GM18526 (cell line): ENCODE data around the gene RACK1.

Experiments used
- POLR2A ChIP-seq: IDR thresholded peaks from 3 replicates; pipeline ENCODE4 v1.6.1; 2011; ENCODE audit not compliant: insufficient read length; ENCODE audit errors: extremely low read depth

RACK1 gene

GRCh38 chr5:181255836-181256578, 12.3 kb upstream of the RACK1 start:
- no peak for TF ChIP-seq POLR2A

GRCh38 chr5:181255276-181255675, 11.6 kb upstream of the RACK1 start:
- TF ChIP-seq POLR2A: no peak

- TF ChIP-seq POLR2A: no peak
These were observed 4.6 kb upstream of the RACK1 start for GRCh38 chr5:181248277-181248676.

GRCh38 chr5:181246276-181247049, 2.8 kb upstream of the RACK1 start:
- TF ChIP-seq POLR2A: peak; percentile 77

GRCh38 chr5:181245427-181246275, 1.9 kb upstream of the RACK1 start:
- no peak for TF ChIP-seq POLR2A

- no peak for TF ChIP-seq POLR2A
These were observed 615 bp downstream of the RACK1 start for GRCh38 chr5:181243018-181243563.

GRCh38 chr5:181242031-181242451, 1.7 kb downstream of the RACK1 start:
- TF ChIP-seq POLR2A: no peak

GRCh38 chr5:181241393-181241975, 2.2 kb downstream of the RACK1 start:
- no peak for TF ChIP-seq POLR2A

- no peak for TF ChIP-seq POLR2A
These were observed 4.5 kb downstream of the RACK1 start for GRCh38 chr5:181239062-181239663.

- no peak for TF ChIP-seq POLR2A
These were observed 5.8 kb downstream of the RACK1 start for GRCh38 chr5:181237729-181238385.

GRCh38 chr5:181236954-181237641, 6.6 kb downstream of the RACK1 start:
- no peak for TF ChIP-seq POLR2A

GRCh38 chr5:181236471-181236870, 7.2 kb downstream of the RACK1 start:
- no peak for TF ChIP-seq POLR2A

- peak; percentile 29 for TF ChIP-seq POLR2A
These were observed 7.9 kb downstream of the RACK1 start for GRCh38 chr5:181235689-181236366.

- TF ChIP-seq POLR2A: peak; percentile 13
These were observed 8.4 kb downstream of the RACK1 start for GRCh38 chr5:181235323-181235688.
